Left lung (tissue), 10 donors: ENCODE results near the gene FKBP10. TPM values are rescaled to one million over a fixed set of nuclear protein-coding genes. Genes with fewer than 3 reads are reported as not detected.

Experiments used
- ATAC-seq: fragments of 200-7000 bp; cut with Tn5 transposase; one replicate; pipeline ENCODE4 v1.9.1; 2020; ENCODE audit warnings: moderate library complexity
- DNase-seq, 4 donors: peaks; one replicate each; pipeline ENCODE4 v3.0.0-alpha.2; 2013 to 2020
- H3K27ac ChIP-seq, 2 donors: fragments of 200-600 bp; sonication (generic) in 1 of 2; one replicate each; pipeline versions ENCODE4 v1.5.0 to v1.8.0; 2020 to 2021
- H3K27me3 ChIP-seq, 2 donors: fragments of 200-600 bp; sonication (generic) in 1 of 2; one replicate each; pipeline versions ENCODE4 v1.5.0 to v1.8.0; 2020 to 2021
- H3K36me3 ChIP-seq, 2 donors: fragments of 200-600 bp; sonication (generic) in 1 of 2; one replicate each; pipeline versions ENCODE4 v1.5.0 to v1.8.0; 2020 to 2021
- H3K4me1 ChIP-seq, 2 donors: fragments of 200-600 bp; one replicate each; pipeline ENCODE4 v1.8.0; 2021
- H3K4me3 ChIP-seq, 2 donors: fragments of 200-600 bp; sonication (generic) in 1 of 2; one replicate each; pipeline versions ENCODE4 v1.5.0 to v1.8.0; 2020 to 2021; ENCODE audit warnings: mild to moderate bottlenecking in 1 of 2
- H3K9me3 ChIP-seq, 2 donors: fragments of 200-600 bp; sonication (generic) in 1 of 2; one replicate each; pipeline versions ENCODE4 v1.5.0 to v1.8.0; 2020 to 2021
- intact Hi-C, 2 donors: fragments of 100-400 bp; cut with DNase I; formaldehyde crosslinking; loops; one replicate each; pipeline versions ENCODE4 v1.11.2 to v1.14.2; 2022
- polyA plus RNA-seq, 6 donors: library from polyadenylated mRNA; unstranded; fragments of 120-200 nt; gene quantifications; one replicate each; pipeline ENCODE4 v1.2.1, GENCODE V29; 2013; ENCODE audit not compliant: insufficient read length in 6 of 6
- total RNA-seq, 2 donors: library from RNA; stranded (reverse); fragmentation: NEBNext Ultra II Directional; extraction: Animal tissue kit (Norgen Biotek cat#: 25700); gene quantifications; one replicate each; pipeline ENCODE4 v1.2.1, GENCODE V29; 2021
- TF ChIP-seq, protein P1 (sequence below), 2 donors: fragments of 200-600 bp; sonication (generic) in 1 of 2; IDR thresholded peaks; one replicate each; pipeline versions ENCODE4 v1.5.0 to v1.8.0; 2021; ENCODE audit warnings: antibody characterized with exemption in 2 of 2
- donor health status: DM: no; HTN: yes; CAD: no.
- donor health status: DM: no; HTN: no; CAD: no.

Gene FKBP10
- total and polyA plus RNA-seq, 8 donors, result 82.1 to 169 (median 141) TPM

DNA sequence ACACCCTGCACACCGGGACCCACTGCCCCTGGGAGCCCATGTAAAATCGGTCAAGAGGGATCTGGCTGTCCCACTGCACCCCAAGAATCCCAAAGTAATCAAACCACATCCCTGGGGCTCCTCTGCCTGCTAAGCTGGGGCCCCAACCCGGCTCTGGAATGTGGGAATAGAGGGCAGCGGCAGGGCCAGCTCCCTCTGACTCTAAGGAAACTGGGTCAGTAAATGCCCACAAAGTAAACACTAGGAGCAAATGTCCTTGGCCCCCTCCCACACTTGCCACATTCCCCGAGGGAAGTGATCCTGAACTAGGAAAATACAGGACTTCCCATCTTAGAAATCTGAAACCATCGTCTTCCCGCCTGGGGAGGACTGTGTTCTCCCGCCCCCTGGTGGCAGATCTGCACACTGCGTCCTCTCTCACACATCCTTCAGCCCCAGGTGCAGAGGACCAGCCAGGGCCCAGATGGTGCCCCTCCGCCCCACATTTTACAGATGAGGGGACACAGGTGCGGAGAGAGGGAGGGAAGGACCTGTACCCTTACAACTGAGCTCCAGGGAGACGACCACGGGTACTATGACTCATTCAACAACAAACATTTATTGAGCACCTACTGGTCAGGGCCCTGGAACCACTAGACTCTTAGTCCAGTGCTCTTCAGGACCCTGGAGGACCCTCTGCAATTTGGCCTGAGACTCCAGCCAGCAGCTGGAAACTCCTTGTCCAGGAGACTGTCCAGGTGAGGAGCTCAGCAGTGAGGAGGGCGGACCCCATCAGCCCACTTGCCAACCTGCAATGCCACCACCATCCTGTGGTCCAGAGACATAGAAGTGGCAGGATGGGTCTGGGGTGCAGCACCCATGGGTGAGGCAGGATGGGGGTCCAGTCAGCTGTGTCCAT lies 11.2 kb upstream of the FKBP10 start:
- H3K4me1 ChIP-seq, result peaks cover 9 to 10% of the 10 kb centered on the region in 2 donors
- no peak overlapping the region for H3K27ac ChIP-seq
- H3K36me3 ChIP-seq, result no peaks in the 10 kb centered on the region
- DNase-seq (peak; percentile 77 to 92 (median 82)), ATAC-seq (peak; percentile 91)
- H3K27me3 ChIP-seq, result no peaks in the 10 kb centered on the region
- TF ChIP-seq, protein P1, sequence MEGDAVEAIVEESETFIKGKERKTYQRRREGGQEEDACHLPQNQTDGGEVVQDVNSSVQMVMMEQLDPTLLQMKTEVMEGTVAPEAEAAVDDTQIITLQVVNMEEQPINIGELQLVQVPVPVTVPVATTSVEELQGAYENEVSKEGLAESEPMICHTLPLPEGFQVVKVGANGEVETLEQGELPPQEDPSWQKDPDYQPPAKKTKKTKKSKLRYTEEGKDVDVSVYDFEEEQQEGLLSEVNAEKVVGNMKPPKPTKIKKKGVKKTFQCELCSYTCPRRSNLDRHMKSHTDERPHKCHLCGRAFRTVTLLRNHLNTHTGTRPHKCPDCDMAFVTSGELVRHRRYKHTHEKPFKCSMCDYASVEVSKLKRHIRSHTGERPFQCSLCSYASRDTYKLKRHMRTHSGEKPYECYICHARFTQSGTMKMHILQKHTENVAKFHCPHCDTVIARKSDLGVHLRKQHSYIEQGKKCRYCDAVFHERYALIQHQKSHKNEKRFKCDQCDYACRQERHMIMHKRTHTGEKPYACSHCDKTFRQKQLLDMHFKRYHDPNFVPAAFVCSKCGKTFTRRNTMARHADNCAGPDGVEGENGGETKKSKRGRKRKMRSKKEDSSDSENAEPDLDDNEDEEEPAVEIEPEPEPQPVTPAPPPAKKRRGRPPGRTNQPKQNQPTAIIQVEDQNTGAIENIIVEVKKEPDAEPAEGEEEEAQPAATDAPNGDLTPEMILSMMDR (IDR thresholded peaks at IDR 0.05), result peak; percentile 91 to 96
- no peaks in the 10 kb centered on the region for H3K9me3 ChIP-seq
- no peak overlapping the region for H3K4me3 ChIP-seq
- intact Hi-C loops, result loop anchor here (2.0 to 10.0 kb wide), 2 partner anchors 63 to 67 kb away; partner anchors contain the start of gene HAP1 (in 1 of the 2)

DNA sequence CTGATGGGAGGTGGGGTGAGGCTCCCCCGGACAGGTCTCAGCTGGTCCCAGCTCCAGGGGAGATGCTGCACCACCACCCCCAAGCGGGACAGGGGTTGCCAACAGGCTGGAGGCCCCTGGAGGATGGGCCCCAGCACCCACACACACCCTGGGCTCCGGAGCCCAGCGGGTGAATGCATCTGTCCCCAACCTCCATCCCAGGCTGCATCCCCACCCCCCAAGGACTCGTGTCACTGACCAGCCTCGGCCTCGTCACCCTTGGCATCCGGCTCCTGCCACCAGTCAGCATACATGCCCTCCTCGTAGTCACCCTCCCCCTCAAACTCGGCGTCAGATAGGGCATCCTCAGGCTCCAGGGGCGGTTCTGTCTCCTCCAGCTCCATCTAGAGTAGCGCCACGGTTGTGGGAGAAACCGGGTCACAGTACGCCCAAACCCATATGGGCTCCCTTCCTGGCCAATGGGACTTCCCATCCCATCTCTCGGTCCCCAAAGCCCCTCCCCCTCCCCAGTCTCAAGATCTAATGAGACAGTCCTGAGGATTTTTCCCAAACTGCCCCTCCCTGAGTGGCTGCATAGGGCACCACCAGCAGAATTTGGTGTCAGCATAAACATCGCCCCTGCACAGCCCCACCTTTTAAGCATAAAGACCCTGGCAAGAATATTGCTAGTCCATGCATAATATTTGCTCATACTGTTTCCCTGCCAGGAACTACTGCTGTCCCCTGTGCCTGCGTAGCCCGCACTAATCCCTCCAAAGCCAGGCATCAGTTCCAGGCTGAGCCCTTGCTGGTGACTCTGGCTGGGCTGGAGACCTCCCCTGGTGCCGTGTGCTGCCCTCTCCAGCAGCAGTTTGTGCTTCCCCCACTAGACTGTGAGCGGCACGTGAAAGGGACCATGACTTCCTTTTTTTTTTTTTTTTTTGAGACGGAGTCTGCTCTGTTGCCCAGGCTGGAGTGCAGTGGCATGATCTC lies 9.5 kb upstream of the FKBP10 start:
- Histone ChIP-seq H3K27me3 (no peaks in the 10 kb centered on the region), H3K9me3 (no peaks in the 10 kb centered on the region), H3K4me3 (no peak overlapping the region), H3K4me1 (peaks cover 9 to 10% of the 10 kb centered on the region in 2 donors), H3K36me3 (no peaks in the 10 kb centered on the region), H3K27ac (no peak overlapping the region)
- intact Hi-C loops, result loop anchor here in 1 of 2 donors (10.0 kb wide), 1 partner anchor 69 kb away; the partner anchor contains the start of gene HAP1
- ATAC-seq (no peak), DNase-seq (no peak)
- TF ChIP-seq, protein P1 (IDR thresholded peaks at IDR 0.05), result no peak

DNA sequence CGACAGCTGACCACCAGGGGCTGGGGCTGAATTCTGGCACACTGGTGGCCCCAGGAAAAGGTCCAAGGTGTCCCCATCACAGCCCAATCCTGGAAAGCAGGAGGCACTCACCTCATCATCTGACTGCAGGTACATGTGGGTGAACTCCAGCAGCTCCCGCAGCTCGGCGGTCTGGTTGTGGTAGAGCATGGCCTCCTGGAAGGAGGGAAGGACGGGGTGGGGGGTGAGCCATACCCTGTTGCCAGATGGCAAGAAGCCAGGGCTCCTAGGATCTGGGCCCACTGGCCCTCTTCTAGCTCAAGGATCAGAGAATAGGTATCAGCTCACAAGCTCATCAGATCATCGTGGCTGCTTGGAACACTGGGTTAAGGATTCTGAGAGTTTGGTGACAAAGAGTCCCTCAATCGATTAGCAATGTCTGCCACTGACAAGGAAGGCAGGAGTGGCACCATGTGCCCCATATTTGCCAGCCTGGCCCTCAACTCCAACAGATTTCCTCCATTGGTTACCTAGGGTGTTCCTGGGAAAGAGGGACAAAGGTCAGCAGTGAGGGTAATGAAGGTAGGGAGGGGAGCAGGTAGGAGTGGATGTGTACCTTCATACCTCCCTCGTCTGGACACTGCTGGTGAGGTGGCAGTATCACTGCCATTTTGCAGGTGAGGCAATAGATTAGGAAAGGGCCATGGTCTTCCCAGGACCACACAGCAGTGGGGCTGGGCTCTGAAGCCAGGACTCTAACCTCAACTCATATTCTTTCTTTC lies 5.9 kb upstream of the FKBP10 start:
- Histone ChIP-seq H3K9me3 (no peaks in the 10 kb centered on the region), H3K27me3 (peaks cover 0 to 22% of the 10 kb centered on the region in 2 donors), H3K4me1 (peaks cover 8 to 23% of the 10 kb centered on the region in 2 donors), H3K27ac (no peak overlapping the region), H3K36me3 (no peaks in the 10 kb centered on the region), H3K4me3 (no peak overlapping the region)
- ATAC-seq (no peak), DNase-seq (no peak)
- TF ChIP-seq, protein P1 (IDR thresholded peaks at IDR 0.05), result no peak
- intact Hi-C loops, result loop anchor here in 1 of 2 donors (10.0 kb wide), 1 partner anchor 72 kb away; the partner anchor contains the start of gene HAP1

- Histone ChIP-seq H3K27ac (peak overlapping the region; percentile 67 to 70), H3K27me3 (peaks cover 0 to 36% of the 10 kb centered on the region in 2 donors), H3K36me3 (no peaks in the 10 kb centered on the region), H3K9me3 (no peaks in the 10 kb centered on the region), H3K4me3 (peak overlapping the region; percentile 63 to 74), H3K4me1 (peaks cover 12 to 32% of the 10 kb centered on the region in 2 donors)
- ATAC-seq (peak; percentile 1), DNase-seq (no peak)
- TF ChIP-seq, protein P1 (IDR thresholded peaks at IDR 0.05), result no peak
- intact Hi-C loops, result loop anchor here in 1 of 2 donors (5.0 kb wide), 1 partner anchor 69 kb away; no protein-coding TSS in a partner anchor
Measured at GRCh38 chr17:41810659-41811548, 1.9 kb upstream of the FKBP10 start.
